ENCODE data around the gene AFAP1.

Gene AFAP1

DNA sequence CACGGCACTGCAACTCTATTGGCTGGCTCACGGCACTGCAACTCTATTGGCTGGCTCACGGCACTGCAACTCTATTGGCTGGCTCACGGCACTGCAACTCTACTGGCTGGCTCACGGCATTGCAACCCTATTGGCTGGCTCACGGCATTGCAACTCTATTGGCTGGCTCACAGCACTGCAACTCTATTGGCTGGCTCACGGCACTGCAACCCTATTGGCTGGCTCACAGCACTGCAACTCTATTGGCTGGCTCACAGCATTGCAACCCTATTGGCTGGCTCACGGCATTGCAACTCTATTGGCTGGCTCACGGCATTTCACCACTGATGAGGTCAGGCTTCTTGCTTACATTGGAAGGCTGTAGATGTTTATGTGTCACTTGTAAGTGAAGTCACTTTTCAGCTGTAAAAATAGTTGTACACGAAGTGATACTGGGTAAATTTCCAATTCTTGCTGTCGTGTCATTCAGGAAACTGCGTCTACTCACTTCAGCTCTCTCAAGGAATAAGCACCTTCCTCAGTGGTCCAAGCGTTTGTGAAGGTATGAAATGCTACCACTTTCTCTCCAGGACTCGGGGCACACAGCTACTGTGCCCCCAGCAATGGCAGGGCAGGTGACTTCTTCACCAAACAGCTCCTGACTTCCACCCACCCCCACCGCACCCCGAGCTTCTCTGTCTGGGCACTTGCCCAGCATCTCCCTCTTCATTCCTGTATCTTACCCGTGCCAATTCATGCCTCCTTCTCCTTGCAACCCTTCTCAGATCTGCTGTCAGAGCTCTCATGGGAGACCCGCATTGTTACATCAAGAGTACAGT, 141.3 kb downstream of the AFAP1 start:
- Histone ChIP-seq H3K36me3 (ENCODE audit: control insufficient read depth in 2 of 2, insufficient read depth in 1 of 2, low read length in 2 of 2) (peaks cover 0 to 37% of the 10 kb centered on the region in 2 experiments; a peak in 1 of 3 replicates), H3K4me1 (ENCODE audit: control insufficient read depth, insufficient read depth, low read length) (no peaks in the 10 kb centered on the region), H3K27ac (ENCODE audit: extremely low read depth, low read depth, low read length) (no peak overlapping the region), H3K9me3 (ENCODE audit: control insufficient read depth, insufficient read depth, low read depth, low read length) (no peaks in the 10 kb centered on the region), H3K4me3 (ENCODE audit: low read depth, low read length) (no peak overlapping the region)
- ChIA-PET CTCF (no interaction called here), POLR2A (no interaction called here)
- TF ChIP-seq ZNF560 (tag by site-specific recombination; IDR thresholded peaks at IDR 0.05; ENCODE audit: borderline replicate concordance) (no peak), ZNF571 (tag by site-specific recombination; IDR thresholded peaks at IDR 0.05) (no peak), ZBTB49 (tag by site-specific recombination; IDR thresholded peaks at IDR 0.05; ENCODE audit: low read depth) (no peak), SP3 (tag by site-specific recombination; IDR thresholded peaks at IDR 0.05) (no peak), ZNF514 (tag by site-specific recombination; IDR thresholded peaks at IDR 0.05) (no peak), SALL2 (tag by site-specific recombination; IDR thresholded peaks at IDR 0.05; ENCODE audit: borderline replicate concordance) (no peak), KLF7 (tag by site-specific recombination; IDR thresholded peaks at IDR 0.05; ENCODE audit: borderline replicate concordance) (no peak), ZNF202 (tag by site-specific recombination; IDR thresholded peaks at IDR 0.05; ENCODE audit: borderline replicate concordance) (no peak), BCL11A (tag by site-specific recombination; IDR thresholded peaks at IDR 0.05; ENCODE audit: low read depth) (no peak)
- TF ChIP-seq, protein P1, sequence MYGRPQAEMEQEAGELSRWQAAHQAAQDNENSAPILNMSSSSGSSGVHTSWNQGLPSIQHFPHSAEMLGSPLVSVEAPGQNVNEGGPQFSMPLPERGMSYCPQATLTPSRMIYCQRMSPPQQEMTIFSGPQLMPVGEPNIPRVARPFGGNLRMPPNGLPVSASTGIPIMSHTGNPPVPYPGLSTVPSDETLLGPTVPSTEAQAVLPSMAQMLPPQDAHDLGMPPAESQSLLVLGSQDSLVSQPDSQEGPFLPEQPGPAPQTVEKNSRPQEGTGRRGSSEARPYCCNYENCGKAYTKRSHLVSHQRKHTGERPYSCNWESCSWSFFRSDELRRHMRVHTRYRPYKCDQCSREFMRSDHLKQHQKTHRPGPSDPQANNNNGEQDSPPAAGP (tag by site-specific recombination; IDR thresholded peaks at IDR 0.05), result no peak

DNA sequence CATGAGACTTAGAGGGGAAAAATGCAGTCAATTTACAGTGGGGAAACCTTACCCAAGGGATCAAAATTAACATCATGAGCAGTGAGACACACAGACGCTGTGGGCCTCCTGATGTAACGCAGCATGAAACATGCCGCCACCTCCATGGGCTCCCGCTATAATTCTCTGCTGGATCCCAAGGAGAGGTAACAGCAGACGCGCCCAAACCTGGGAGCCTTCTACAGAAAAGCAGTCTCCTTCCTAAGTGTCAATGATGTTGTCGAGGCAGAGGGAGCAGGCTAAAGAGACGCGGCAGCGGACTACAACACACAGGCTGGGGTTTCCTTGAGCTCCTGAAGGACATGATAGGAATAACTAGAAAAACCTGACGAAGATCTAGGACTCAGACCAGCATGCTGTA, 142.3 kb downstream of the AFAP1 start:
- peaks cover 0 to 37% of the 10 kb centered on the region in 2 experiments; a peak in 1 of 3 replicates for H3K36me3 ChIP-seq (ENCODE audit: control insufficient read depth in 2 of 2, insufficient read depth in 1 of 2, low read length in 2 of 2)
- TF ChIP-seq ZNF645 (tag by site-specific recombination; IDR thresholded peaks at IDR 0.05), result no peak
- TF ChIP-seq, protein P2, sequence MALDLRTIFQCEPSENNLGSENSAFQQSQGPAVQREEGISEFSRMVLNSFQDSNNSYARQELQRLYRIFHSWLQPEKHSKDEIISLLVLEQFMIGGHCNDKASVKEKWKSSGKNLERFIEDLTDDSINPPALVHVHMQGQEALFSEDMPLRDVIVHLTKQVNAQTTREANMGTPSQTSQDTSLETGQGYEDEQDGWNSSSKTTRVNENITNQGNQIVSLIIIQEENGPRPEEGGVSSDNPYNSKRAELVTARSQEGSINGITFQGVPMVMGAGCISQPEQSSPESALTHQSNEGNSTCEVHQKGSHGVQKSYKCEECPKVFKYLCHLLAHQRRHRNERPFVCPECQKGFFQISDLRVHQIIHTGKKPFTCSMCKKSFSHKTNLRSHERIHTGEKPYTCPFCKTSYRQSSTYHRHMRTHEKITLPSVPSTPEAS (tag by site-specific recombination; IDR thresholded peaks at IDR 0.05), result no peak
- TF ChIP-seq TRIM28 (IDR thresholded peaks at IDR 0.05; ENCODE audit: borderline replicate concordance, low read length), result no peak
- TF ChIP-seq ZBTB6 (tag by site-specific recombination; IDR thresholded peaks at IDR 0.05), result no peak
- no peak for TF ChIP-seq ZNF280D (tag by site-specific recombination; IDR thresholded peaks at IDR 0.05)
- TF ChIP-seq ZNF701 (tag by site-specific recombination; IDR thresholded peaks at IDR 0.05), result no peak
- TF ChIP-seq, protein P3, sequence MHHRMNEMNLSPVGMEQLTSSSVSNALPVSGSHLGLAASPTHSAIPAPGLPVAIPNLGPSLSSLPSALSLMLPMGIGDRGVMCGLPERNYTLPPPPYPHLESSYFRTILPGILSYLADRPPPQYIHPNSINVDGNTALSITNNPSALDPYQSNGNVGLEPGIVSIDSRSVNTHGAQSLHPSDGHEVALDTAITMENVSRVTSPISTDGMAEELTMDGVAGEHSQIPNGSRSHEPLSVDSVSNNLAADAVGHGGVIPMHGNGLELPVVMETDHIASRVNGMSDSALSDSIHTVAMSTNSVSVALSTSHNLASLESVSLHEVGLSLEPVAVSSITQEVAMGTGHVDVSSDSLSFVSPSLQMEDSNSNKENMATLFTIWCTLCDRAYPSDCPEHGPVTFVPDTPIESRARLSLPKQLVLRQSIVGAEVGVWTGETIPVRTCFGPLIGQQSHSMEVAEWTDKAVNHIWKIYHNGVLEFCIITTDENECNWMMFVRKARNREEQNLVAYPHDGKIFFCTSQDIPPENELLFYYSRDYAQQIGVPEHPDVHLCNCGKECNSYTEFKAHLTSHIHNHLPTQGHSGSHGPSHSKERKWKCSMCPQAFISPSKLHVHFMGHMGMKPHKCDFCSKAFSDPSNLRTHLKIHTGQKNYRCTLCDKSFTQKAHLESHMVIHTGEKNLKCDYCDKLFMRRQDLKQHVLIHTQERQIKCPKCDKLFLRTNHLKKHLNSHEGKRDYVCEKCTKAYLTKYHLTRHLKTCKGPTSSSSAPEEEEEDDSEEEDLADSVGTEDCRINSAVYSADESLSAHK (tag by site-specific recombination; IDR thresholded peaks at IDR 0.05), result no peak
- ChIA-PET CTCF (no interaction called here), POLR2A (no interaction called here)
- no peaks in the 10 kb centered on the region for H3K9me3 ChIP-seq (ENCODE audit: control insufficient read depth, insufficient read depth, low read depth, low read length)
- no peaks in the 10 kb centered on the region for H3K4me1 ChIP-seq (ENCODE audit: control insufficient read depth, insufficient read depth, low read length)
- H3K4me3 ChIP-seq (ENCODE audit: low read depth, low read length), result no peak overlapping the region
- H3K27ac ChIP-seq (ENCODE audit: extremely low read depth, low read depth, low read length), result no peak overlapping the region
